ENCODE data around the gene PHOSPHO1. TPM values are rescaled to one million over a fixed set of nuclear protein-coding genes. Genes with fewer than 3 reads are reported as not detected.

PHOSPHO1 gene
- total RNA-seq, 1 donor from 2014 or later = 0.52 TPM

- intact Hi-C loops (cut with micrococcal nuclease) = no loop called here
- Histone ChIP-seq H3K4me3 (no peak overlapping the region), H3K4me1 (peaks cover 17% of the 10 kb centered on the region), H3K36me3 (no peaks in the 10 kb centered on the region), H3K9me3 (replicated peaks) (no peaks in the 10 kb centered on the region), H3K27me3 (ENCODE audit: low read depth) (peaks cover 2% of the 10 kb centered on the region), H3K27ac (replicated peaks) (no peak overlapping the region)
- no peak for DNase-seq
- no peak for TF ChIP-seq CTCF (IDR thresholded peaks at IDR 0.05; ENCODE audit: borderline replicate concordance)
Observed at GRCh38 chr17:49234509-49235080, 4.0 kb upstream of the PHOSPHO1 start.

GRCh38 chr17:49231563-49231894 is 942 bp upstream of the PHOSPHO1 start:
- DNase-seq = no peak
- Histone ChIP-seq H3K4me1 (peaks cover 29% of the 10 kb centered on the region), H3K4me3 (peak overlapping the region; percentile 71), H3K27ac (replicated peaks) (no peak overlapping the region), H3K36me3 (no peaks in the 10 kb centered on the region), H3K9me3 (replicated peaks) (no peaks in the 10 kb centered on the region), H3K27me3 (ENCODE audit: low read depth) (peaks cover 9% of the 10 kb centered on the region)
- intact Hi-C loops (cut with micrococcal nuclease) = no loop called here
- TF ChIP-seq CTCF (IDR thresholded peaks at IDR 0.05; ENCODE audit: borderline replicate concordance) = no peak

- Histone ChIP-seq H3K4me3 (peak overlapping the region; percentile 71), H3K27ac (replicated peaks) (no peak overlapping the region)
- intact Hi-C loops (cut with micrococcal nuclease) = loop anchor here (5.0 kb wide), 1 partner anchor 48 kb away; no protein-coding TSS in a partner anchor
Observed at GRCh38 chr17:49229805-49230600, 584 bp downstream of the PHOSPHO1 start.

GRCh38 chr17:49229076-49229804 is 1.3 kb downstream of the PHOSPHO1 start:
- no peaks in the 10 kb centered on the region for H3K9me3 ChIP-seq (replicated peaks)
- intact Hi-C loops (cut with micrococcal nuclease) = loop anchor here (5.0 kb wide), 1 partner anchor 47 kb away; no protein-coding TSS in a partner anchor
- peak overlapping the region; percentile 71 for H3K4me3 ChIP-seq
- DNase-seq = no peak
- no peak overlapping the region for H3K27ac ChIP-seq (replicated peaks)
- peaks cover 36% of the 10 kb centered on the region for H3K4me1 ChIP-seq
- TF ChIP-seq CTCF (IDR thresholded peaks at IDR 0.05; ENCODE audit: borderline replicate concordance) = no peak
- peaks cover 31% of the 10 kb centered on the region for H3K27me3 ChIP-seq (ENCODE audit: low read depth)
- H3K36me3 ChIP-seq = no peaks in the 10 kb centered on the region

More at GRCh38 chr17:49229805-49230600, 584 bp downstream of the PHOSPHO1 start:
- no peak for DNase-seq
- H3K9me3 ChIP-seq (replicated peaks) = no peaks in the 10 kb centered on the region
- peaks cover 29% of the 10 kb centered on the region for H3K4me1 ChIP-seq
- no peak for TF ChIP-seq CTCF (IDR thresholded peaks at IDR 0.05; ENCODE audit: borderline replicate concordance)
- no peaks in the 10 kb centered on the region for H3K36me3 ChIP-seq
- H3K27me3 ChIP-seq (ENCODE audit: low read depth) = peaks cover 24% of the 10 kb centered on the region

GRCh38 chr17:49227436-49228261 is 2.9 kb downstream of the PHOSPHO1 start:
- Histone ChIP-seq H3K4me3 (no peak overlapping the region), H3K27ac (replicated peaks) (no peak overlapping the region), H3K36me3 (no peaks in the 10 kb centered on the region), H3K9me3 (replicated peaks) (no peaks in the 10 kb centered on the region), H3K27me3 (ENCODE audit: low read depth) (peaks cover 47% of the 10 kb centered on the region), H3K4me1 (peaks cover 49% of the 10 kb centered on the region)
- peak; percentile 92 for TF ChIP-seq CTCF (IDR thresholded peaks at IDR 0.05; ENCODE audit: borderline replicate concordance)
- DNase-seq = peak; percentile 75
- intact Hi-C loops (cut with micrococcal nuclease) = loop anchor here (5.0 kb wide), 1 partner anchor 45 kb away; no protein-coding TSS in a partner anchor
